DOHH2 (cell line): ENCODE results near the gene GSC.

Experiments
- H3F3A ChIP-seq: fragments of 200-600 bp; sonication (generic), shearing (Covaris generic); 2 replicates; pipeline ENCODE4 v1.6.0; 2016; ENCODE audit warnings: antibody characterized with exemption, mild to moderate bottlenecking; ENCODE audit not compliant: control insufficient read depth, insufficient read depth
- H3K27ac ChIP-seq: fragments of 200-600 bp; sonication (generic); 2 replicates; pipeline ENCODE4 v1.5.1; 2014; ENCODE audit warnings: low read depth, mild to moderate bottlenecking, low read length, moderate library complexity
- H3K27me3 ChIP-seq: fragments of 200-600 bp; sonication (generic); 2 replicates; pipeline ENCODE4 v1.6.1; 2014; ENCODE audit warnings: mild to moderate bottlenecking, low read length, mixed read lengths; ENCODE audit not compliant: control insufficient read depth
- H3K36me3 ChIP-seq: fragments of 200-600 bp; sonication (generic); 2 replicates; pipeline ENCODE4 v1.6.1; 2014; ENCODE audit warnings: mild to moderate bottlenecking, low read length, moderate library complexity, mixed read lengths; ENCODE audit not compliant: control insufficient read depth
- H3K4me1 ChIP-seq: fragments of 200-600 bp; sonication (generic); 2 replicates; pipeline ENCODE4 v1.6.1; 2014; ENCODE audit warnings: mild to moderate bottlenecking, low read length, mixed read lengths; ENCODE audit not compliant: control insufficient read depth
- H3K4me2 ChIP-seq: fragments of 200-600 bp; sonication (generic); 2 replicates; pipeline ENCODE4 v1.6.0; 2014; ENCODE audit warnings: mild to moderate bottlenecking, low read length, moderate library complexity
- H3K4me3 ChIP-seq: fragments of 200-600 bp; sonication (generic); 2 replicates; pipeline ENCODE4 v1.5.1; 2014; ENCODE audit warnings: mild to moderate bottlenecking, low read length, mixed read lengths
- H3K79me2 ChIP-seq: fragments of 200-600 bp; sonication (generic); 2 replicates; pipeline ENCODE4 v1.6.1; 2014; ENCODE audit warnings: mild to moderate bottlenecking, low read length, mixed read lengths; ENCODE audit not compliant: control insufficient read depth
- H3K9me2 ChIP-seq: fragments of 200-600 bp; sonication (generic); replicated peaks from 2 replicates; pipeline ENCODE4 v1.6.1; 2014; ENCODE audit warnings: mild to moderate bottlenecking, low read length, mixed read lengths; ENCODE audit not compliant: control insufficient read depth
- H3K9me3 ChIP-seq: fragments of 200-600 bp; sonication (generic); 2 replicates; pipeline ENCODE4 v1.6.1; 2014; ENCODE audit warnings: antibody characterized with exemption, low read length, mixed read lengths; ENCODE audit not compliant: control insufficient read depth, insufficient read depth
- H4K20me1 ChIP-seq: fragments of 200-600 bp; sonication (generic); 2 replicates; pipeline ENCODE4 v1.6.0; 2014; ENCODE audit warnings: low read depth, mild to moderate bottlenecking, antibody characterized with exemption, low read length, moderate library complexity; ENCODE audit not compliant: control insufficient read depth, insufficient read depth
- CTCF ChIP-seq: fragments of 200-600 bp; sonication (generic); IDR thresholded peaks from one replicate; pipeline ENCODE4 v1.5.1; 2014; ENCODE audit warnings: antibody characterized with exemption, mild to moderate bottlenecking, low read depth, low read length; ENCODE audit not compliant: poor library complexity, severe bottlenecking
- EZH2phosphoT487 ChIP-seq: fragments of 200-600 bp; sonication (generic); IDR thresholded peaks from 2 replicates; pipeline ENCODE4 v1.6.1; 2017; ENCODE audit warnings: borderline replicate concordance, mild to moderate bottlenecking, antibody characterized with exemption, low read length, moderate library complexity, mixed read lengths

Gene GSC

GRCh38 chr14:94770815-94771157 lies 873 bp upstream of the GSC start:
- H4K20me1 ChIP-seq = no peaks in the 10 kb centered on the region
- TF ChIP-seq CTCF (no peak), EZH2phosphoT487 (no peak)
- peaks cover 31% of the 10 kb centered on the region for H3K27me3 ChIP-seq
- no peaks in the 10 kb centered on the region for H3K79me2 ChIP-seq
- no peaks in the 10 kb centered on the region for H3F3A ChIP-seq
- no peaks in the 10 kb centered on the region for H3K9me3 ChIP-seq
- H3K4me3 ChIP-seq = no peak overlapping the region
- H3K36me3 ChIP-seq = no peaks in the 10 kb centered on the region
- no peaks in the 10 kb centered on the region for H3K4me1 ChIP-seq
- no peak overlapping the region for H3K27ac ChIP-seq
- no peak overlapping the region for H3K4me2 ChIP-seq
- H3K9me2 ChIP-seq = no peaks in the 10 kb centered on the region

- Histone ChIP-seq H3K4me2 (no peak overlapping the region), H3K27me3 (peaks cover 27% of the 10 kb centered on the region), H3K9me2 (no peaks in the 10 kb centered on the region), H3K9me3 (no peaks in the 10 kb centered on the region), H3K27ac (no peak overlapping the region), H3K79me2 (no peaks in the 10 kb centered on the region), H3K4me3 (no peak overlapping the region), H3K36me3 (no peaks in the 10 kb centered on the region), H3F3A (no peaks in the 10 kb centered on the region), H4K20me1 (no peaks in the 10 kb centered on the region), H3K4me1 (no peaks in the 10 kb centered on the region)
- no peak for TF ChIP-seq EZH2phosphoT487
- TF ChIP-seq CTCF = no peak
Observed at GRCh38 chr14:94770251-94770749, 387 bp upstream of the GSC start.

GRCh38 chr14:94768521-94769390 lies 1.2 kb downstream of the GSC start:
- Histone ChIP-seq H3K9me2 (no peaks in the 10 kb centered on the region), H3K4me2 (no peak overlapping the region), H3K36me3 (no peaks in the 10 kb centered on the region), H4K20me1 (no peaks in the 10 kb centered on the region), H3F3A (no peaks in the 10 kb centered on the region), H3K9me3 (no peaks in the 10 kb centered on the region), H3K4me3 (no peak overlapping the region), H3K27ac (no peak overlapping the region), H3K4me1 (no peaks in the 10 kb centered on the region), H3K27me3 (peaks cover 29% of the 10 kb centered on the region), H3K79me2 (no peaks in the 10 kb centered on the region)
- TF ChIP-seq EZH2phosphoT487 = no peak
- no peak for TF ChIP-seq CTCF
